Dermis blood vessel endothelial cell (primary cell): ENCODE data around the gene HMGA1. TPM values are rescaled to one million over a fixed set of nuclear protein-coding genes. Genes with fewer than 3 reads are reported as not detected.
"Not testable (repeated sequence)": the region's sequence is repeated elsewhere in the genome, so short reads cannot be mapped to it uniquely, and the experiment has no call there.

Experiments
- DNase-seq: peaks from one replicate; pipeline ENCODE4 v3.0.0; 2010
- total RNA-seq: library from RNA; depleted of rRNA; stranded (reverse); fragments of >200 nt; gene quantifications from 2 replicates; pipeline ENCODE4 v1.2.3, GENCODE V29; 2014

Gene HMGA1
- total RNA-seq, 1 donor from 2014 or later: 46.5 TPM

DNA sequence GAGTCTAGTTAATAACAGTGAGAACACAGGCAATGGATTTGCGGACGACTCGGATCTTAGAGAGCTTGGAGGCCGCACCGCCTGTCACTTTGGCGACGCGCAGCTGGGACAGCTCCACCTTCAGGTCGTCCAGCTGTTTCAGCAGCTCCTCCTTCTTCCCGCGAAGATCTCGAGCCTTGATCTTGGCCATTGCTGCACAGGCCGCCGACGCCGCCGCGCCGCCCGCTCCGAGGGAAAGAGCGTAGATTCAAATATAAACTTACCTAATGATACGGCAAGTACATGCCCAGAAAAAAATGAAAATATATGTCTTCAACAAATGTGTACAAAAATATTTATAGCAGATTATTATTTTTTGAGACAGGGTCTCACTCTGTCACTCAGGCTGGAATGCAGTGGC lies 26.8 kb downstream of the HMGA1 start:
- not testable (repeated sequence) for DNase-seq

DNA sequence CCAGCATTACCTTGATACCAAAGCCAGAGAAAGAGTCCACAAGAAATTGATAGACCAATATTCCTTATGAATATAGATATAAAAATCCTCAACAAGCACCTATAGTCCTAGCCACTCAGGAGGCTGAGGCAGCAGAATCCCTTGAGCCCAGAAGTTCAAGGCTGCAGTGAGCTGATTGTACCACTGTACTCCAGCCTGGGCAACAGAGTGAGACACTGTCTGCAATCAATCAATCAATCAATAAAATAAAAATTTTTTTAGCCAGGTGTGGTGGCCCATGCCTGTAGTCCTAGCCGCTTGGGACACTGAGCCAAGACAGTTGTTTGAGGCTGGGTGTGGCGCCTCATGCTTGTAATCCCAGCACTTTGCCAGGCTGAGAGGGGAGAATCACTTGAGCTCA lies 31.1 kb downstream of the HMGA1 start:
- DNase-seq: no peak

DNA sequence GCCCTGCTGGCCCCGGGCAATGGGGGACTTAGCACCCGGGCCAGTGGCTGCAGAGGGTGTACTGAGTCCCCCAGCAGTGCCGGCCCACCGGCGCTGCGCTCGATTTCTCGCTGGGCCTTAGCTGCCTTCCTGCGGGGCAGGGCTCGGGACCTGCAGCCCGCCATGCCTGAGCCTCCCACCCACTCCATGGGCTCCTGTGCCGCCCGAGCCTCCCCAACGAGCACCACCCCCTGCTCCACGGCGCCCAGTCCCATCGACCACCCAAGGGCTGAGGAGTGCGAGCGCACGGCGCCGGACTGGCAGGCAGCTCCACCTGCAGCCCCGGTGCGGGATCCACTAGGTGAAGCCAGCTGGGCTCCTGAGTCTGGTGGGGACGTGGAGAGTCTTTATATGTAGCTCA lies 32.5 kb downstream of the HMGA1 start:
- DNase-seq: not testable (repeated sequence)

DNA sequence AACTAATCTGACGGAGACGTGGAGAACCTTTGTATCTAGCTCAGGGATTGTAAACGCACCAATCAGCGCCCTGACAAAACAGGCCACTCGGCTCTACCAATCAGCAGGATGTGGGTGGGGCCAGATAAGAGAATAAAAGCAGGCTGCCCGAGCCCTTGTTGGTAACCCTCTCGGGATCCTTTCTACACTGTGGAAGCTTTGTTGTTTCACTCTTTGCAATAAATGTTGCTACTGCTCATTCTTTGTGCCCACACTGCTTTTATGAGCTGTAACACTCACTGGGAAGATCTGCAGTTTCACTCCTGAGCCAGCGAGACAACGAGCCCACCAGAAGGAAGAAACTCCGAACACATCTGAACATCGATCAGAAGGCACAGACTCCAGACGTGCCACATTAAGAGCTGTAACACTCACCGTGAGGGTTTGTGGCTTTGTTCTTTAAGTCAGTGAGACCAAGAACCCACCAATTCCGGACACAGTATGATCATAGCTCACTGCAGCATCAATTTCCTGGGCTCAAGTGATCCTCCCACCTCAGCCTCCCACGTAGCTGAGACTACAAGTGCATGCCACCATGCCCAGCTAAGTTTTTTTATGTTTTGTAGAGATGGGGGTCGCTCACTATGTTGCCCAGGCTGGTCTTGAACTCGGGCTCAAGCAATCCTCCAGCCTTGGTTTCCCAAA lies 33.1 kb downstream of the HMGA1 start:
- not testable (repeated sequence) for DNase-seq

DNA sequence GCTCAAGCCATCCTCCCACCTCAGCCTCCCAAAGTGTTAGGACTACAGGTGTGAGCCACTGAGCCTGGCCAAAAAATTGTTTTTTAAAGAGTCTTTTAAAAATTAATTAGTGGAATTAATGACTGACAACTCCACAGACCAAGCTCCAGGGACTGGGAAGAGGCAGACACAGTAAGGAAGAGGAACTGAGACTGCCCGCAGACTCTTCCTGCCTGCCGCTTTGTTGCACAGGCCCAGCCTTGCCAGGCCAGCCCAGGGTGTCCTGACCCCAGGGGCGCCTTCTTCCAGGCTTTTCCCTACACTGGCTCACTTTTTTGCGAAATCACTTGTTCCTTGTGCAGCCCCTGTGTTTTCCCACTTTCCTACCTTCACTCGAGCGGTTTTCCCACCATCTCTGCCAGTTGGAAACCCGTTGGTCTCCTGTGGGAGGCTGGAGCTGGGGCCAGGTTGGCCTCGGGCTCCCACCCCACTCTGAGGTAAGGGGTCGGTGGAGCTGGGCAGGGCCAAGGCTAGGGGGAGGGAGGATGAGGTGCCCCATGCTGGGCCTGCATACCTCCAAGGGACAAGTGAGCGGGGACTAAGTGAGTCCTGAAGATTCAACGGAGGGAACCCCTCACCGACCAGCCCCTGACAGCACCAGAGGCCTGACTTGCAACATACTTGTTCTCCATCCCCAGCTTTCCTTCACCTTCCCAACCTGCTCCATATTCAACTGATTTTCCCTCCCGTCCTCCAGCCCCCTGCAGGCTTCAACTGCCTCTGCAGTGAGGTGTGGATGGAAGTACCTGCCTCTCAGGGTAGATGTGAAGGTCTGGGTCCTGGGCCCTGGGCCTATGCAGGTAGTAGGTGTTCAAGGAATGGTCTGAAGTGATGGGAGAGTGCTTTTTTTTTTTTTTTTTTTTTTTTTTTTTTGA lies 35.6 kb downstream of the HMGA1 start:
- DNase-seq: no peak

DNA sequence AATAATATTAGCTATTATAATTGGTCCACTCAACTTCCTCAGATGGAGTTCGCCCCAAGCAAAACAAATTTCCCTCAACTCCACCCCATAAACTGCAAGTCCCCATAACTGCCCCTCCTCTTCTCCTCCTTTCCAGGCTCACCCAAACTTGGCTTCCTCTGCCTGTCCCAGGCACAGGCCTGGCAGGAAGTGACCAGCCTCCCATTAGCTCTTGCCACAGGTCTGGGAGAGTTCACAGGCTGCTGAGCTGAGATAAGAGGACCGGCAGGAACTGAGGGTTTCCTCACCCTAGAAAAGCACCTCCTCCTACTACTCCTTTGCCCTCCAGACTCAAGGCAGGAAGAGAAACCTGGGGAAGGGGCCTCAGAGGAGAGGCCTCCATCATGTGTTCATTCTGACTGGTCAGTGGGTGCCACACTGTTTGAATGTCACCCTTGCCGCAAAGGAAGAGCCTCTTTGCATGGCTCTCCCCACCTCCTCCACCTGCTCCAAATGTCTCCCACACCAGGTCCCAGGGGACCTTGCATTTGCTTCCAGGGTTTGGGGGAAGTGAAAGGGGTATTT lies 36.7 kb downstream of the HMGA1 start:
- peak; percentile 96 for DNase-seq

DNA sequence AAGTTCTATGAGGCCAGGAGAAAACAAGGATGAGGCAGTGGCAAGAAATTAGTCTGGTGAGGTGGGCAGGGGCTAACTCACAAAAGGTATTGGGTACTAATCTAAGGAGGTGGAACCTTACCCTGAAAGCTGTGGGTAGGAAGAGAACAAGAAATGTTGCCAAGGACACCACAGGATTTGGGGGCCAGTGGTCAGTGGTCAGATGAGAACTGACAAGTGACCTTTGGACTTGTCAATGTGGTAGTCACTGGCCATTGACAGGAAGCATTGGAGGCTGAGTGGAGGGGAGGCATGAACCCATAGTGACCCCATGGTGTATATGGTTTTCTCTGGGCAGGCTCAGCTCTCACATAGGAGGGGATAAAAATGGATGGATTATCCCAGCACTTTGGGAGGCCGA lies 37.5 kb downstream of the HMGA1 start:
- no peak for DNase-seq

DNA sequence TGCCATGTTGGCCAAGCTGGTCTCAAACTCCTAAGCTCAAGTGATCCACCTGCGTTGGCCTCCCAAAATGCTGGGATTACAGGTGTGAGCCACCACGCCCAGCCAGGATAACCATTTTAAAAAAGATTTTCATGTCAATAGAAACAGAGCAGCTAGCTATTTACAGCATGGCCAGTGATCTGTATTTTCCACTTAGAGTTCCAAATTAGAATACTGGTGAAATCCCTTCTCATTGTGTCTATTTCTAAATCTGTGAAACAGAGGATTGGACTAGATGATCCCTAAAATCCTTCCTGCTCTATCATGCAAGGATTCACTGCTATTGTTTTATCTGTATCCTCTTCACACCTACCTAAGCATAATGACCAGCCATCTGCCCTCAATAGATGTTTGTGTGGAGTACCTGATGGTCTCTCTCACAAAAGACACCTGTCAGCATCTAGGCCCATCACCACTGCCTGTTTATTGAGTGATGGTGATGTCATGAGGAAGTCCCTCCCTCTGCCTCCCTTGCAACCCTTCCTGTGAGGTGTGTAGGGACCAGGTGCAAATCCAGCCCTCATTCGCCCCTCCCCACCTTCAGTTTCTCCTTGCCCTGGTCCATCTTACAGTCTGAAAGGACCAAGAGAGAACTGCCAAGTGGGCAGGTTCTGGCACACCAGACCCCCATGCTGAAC lies 38.6 kb downstream of the HMGA1 start:
- no peak for DNase-seq

DNA sequence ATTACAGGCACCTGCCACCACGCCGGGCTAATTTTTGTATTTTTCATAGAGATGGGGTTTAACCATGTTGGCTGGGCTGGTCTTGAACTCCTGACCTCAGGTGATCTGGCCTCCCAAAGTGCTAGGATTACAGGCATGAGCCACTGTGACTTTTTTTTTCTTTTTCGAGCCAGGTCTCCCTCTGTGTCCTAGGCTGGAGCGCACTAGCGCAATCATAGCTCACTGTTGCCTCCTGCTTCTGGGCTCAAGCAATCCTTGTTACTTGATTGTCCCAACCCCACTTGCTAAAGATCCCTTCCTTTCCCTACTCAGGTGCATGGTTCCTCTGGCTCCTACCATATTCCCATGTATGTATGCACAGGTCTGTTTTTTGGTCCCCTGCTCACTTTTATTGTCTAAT lies 39.5 kb downstream of the HMGA1 start:
- DNase-seq: no peak

DNA sequence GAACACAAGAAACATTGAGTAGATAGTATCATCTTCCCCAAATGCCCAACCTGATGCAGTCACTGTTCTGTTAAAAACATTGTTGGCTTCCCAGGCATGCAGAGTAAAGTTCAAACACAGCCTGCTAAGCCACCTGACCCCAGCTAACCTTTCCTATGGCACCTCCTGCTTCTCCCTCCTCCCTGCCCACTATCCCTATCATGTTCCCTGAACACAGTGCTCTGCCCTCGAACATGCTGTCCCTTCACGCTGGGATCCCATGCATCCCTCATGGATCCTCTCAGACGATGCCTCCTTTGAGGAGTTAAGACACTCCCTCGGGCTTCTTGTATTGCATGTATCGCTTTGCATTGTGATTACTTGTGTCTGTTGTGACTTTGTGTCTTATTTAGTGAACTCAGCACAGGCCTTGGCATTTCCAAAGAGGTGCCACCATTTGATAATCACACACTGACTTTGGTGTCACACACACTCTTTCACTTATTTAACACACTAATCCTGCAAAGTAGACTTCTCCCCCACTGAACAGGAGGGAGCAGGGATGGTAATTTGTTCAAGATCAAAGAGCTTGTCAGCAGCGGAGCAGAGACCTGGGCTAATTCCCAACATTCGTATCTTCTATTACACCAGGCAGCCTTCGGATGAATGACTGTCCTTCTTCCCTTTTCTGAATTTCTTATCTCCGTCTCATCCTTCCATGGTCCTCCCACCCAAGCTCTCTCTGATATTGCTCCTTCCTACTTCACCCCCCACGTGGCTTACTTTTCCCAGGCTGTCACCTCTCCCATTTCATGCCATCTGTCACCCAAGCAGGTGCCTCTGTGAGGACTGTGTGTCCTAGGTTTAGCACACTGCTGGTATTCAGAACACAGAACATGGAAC lies 40.4 kb downstream of the HMGA1 start:
- no peak for DNase-seq

DNA sequence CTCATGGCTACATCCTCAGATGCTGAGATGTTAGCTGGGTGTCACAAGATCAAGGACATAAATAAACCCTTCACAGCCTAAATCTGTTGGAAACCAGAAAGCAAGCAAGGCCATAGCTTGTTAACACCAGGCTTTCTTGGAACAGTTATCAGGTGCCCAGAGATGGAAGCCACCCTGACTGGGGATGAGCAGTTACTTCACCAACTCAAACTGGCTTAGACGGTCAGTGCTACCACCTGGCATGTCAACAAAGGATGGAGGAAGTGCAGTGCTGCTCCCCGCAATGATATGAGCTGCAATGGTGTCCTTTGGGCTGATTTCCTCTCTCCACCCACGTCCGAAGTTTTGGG lies 41.1 kb downstream of the HMGA1 start:
- DNase-seq: no peak

DNA sequence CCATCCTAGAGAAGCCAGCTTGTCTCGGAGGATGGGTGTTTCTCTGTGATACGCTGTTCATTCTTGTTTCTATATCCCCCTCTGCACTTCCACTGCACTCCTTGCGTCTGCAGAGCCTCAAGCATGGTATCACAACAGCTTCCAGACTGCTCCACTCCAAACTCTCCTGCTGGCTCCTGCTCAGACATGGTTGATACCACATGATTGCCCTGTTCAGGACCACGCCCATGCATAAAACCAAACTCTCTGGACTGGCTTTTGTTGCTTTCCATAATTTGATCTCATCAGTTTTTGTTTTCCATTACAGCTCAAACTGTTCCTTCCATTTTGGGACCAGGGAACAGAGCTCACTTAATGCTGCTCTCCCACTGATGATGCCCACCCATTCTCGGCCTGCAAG lies 42.2 kb downstream of the HMGA1 start:
- no peak for DNase-seq

DNA sequence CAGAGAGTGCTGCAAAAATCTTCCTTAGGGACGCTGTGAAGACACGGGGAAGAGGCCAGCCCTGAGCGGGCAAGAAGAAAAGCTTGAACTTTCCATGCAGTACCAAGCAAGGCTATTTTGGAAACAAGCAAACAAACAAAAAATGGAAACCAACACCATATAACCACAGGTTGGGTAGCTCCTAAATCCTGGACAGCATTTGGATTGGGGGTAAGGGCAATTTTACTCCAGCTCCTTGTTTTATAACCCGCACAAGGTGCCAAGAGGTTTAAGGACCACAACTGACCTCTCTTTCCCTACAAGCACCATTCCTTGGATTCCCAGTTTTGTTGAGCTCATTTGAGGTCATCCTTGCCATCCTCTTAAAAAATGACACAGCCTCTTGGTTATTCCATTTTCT lies 43.5 kb downstream of the HMGA1 start:
- DNase-seq: no peak

DNA sequence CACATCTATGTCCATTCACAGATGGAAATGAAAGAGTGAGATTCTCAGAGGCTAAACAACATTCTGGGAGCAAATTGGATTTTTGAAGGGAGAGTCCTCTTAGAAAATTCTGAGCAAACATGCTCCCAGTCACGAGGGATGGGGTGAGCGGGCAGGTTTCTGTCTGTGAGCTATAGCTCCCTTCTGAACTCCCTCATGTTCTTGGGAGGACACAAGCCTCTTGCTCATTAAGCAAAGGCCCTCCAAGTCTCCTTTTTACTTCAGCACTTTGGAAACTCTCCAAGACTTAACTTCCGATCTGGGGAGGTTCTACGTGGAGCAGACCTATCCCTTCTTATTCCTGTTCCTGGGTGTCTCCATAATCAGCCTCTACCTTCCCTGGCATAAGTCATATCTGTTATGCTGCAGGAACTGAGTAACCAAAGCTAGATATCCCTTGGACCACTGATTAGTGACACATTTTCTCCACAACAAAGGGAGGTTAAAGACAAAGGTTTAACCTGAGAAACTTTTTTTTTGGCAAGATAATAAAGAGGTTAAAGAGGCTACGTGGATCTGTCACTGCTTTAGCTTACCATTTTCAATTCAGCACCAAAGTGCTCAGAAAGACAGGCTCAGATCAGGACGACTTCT lies 45.1 kb downstream of the HMGA1 start:
- peak; percentile 33 for DNase-seq

DNA sequence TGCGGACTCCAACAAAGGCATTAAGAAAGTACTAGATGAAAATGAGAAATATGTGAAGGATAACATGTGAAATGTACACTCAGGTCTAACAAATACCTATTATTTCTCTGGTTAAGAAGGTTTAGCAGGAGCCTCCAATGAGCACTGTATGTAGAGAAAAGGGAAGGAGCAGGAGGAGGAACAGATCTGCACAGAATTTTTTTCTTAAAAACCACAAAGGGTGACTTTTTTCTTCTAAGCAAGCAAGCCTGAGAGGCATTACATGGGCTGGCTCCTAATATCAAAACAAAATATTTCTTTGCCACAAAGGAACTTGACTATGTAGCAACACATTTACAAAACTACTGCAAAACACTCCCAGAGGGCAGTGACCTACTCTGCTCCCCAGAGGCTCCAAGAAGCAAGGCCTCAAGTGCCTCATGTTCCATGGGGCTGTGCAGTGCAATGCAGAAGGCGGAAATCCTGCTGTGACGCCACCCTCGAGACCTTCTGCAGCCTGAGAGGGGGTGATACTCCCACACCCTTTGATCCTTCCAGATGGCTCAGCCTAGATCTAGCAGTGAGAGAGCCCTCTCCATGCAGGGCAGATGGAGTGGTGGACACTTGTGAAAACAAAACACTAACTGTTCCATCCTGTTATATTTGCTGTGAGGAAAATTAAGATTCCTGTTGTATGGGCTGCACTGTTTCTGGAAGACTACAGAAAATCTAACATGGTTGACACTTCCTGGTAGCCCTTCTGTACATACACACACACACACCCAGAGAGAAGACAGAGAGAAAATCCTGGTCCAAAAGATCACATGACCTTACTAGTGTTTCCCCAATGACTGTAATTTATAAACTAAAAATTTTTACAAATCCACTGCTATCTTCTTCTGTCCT lies 48.1 kb downstream of the HMGA1 start:
- no peak for DNase-seq

DNA sequence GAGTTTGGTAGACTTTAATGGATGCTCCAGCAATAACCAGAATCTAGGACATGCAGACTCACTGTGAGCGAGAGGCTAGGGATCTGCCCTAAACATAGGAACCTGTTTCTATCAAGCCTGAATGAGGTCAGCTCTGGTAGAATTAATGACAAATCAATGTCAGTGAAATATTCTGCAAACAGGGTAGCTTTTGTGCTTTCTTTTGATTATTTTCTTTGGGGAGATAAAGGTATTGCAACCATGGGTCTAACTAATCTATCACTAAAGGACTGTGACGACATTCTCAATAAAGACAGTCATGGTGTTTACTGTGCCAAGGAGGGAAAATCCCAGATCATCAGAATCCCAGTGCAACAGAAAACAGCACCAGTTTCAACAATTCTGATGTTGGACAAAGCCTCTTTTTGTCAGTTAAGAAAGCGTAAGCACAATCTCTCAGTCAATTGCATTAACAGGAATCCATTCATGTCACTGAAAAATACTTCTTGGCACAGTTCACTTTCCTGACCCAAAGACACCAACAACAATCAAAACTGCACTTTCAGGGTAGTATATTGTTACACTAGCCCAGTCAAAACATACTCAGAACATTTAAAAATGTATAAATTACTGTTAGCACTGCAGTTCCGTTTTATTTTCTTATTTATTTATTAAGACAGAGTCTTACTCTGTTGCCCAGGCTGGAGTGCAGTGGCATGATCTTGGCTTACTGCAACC lies 48.9 kb downstream of the HMGA1 start:
- DNase-seq: no peak

DNA sequence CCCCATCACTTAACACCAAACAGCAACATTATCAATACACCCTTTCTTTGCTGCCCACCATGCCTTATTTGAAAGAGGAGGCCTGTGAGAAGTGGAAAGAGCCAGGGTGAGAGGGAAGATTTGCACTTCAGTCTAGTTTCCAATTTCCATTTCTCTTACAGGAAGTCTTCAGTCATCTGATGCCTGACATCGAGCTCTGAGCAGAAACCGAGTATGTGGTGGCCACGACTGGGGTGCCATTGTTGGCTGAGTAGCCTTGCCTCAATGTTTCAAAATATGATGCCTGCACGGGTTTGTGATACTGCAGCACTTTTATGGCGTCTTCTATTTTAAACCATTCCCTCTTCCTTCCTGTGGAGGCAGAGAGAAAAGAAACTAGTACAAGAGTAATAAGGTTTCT lies 51.9 kb downstream of the HMGA1 start:
- no peak for DNase-seq

DNA sequence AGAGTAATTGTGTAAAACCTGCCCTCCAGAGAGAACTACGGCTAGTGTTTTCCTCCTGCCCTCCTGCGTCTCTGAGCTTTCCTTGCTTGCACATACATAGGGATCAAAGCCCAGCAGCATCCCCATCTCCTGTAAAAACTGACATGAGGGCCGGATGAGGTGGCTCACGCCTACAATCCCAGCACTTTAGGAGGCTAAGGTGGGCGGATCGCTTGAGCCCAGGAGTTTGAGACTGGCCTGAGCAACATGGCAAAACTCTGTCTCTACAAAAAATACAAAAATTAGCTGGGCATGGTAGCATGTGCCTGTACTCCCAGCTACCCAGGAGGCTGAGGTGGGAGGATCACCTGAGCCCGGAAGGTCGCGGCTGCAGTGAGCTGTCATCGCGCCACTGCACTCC lies 52.5 kb downstream of the HMGA1 start:
- no peak for DNase-seq

DNA sequence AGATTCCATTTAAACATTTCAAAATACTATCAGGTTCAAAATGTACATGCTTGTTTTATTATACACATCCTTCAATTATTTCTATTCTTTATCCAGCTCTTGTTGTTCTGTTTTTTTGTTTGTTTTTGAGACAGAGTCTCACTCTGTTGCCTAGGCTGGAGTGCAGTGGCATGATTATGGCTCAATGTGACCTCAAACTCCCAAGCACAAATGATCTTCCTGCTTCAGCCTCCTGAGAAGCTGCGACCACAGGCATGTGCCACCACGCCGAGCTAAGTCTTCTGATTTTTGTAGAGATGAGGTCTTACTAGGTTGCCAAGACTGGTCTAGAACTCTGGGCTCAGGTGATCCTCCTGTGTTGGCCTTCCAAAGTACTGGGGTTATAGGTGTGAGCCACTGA lies 56.3 kb downstream of the HMGA1 start:
- DNase-seq: no peak

DNA sequence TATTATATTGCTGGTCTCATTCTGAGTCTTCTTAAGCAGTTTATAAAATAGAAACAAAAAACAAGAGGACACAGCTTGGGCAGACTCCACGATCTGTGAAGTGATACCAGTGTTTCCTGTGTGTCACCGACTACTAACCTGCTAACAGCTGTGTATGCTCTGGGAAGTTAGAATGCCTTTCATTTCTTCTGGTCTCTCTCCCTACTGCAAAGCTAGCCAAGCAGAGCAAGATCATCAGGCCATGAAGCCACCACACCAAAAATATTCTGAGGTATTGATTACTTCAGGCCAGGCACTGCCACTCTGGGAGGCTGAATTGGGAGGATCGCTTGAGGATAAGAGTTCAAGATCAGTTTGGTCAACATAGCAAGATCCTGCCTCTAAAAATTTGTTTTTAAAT lies 59.0 kb downstream of the HMGA1 start:
- DNase-seq: peak; percentile 35
